Right atrium auricular region (tissue), 2 donors: ENCODE data around the gene ACACB. TPM values are rescaled to one million over a fixed set of nuclear protein-coding genes. Genes with fewer than 3 reads are reported as not detected.
A peak's percentile ranks its signal among the peaks of the same experiment; 100 is the strongest.

Experiments
- DNase-seq: peaks from one replicate; pipeline ENCODE4 v3.0.0-alpha.2; 2019; ENCODE audit warnings: low spot score
- H3K27ac ChIP-seq, 2 donors: fragments of 200-600 bp; sonication (generic); 1 replicate in 1 of 2; 2 replicates in 1 of 2; pipeline ENCODE4 v1.5.1; 2016 to 2019
- H3K27me3 ChIP-seq, 2 donors: fragments of 200-600 bp; sonication (generic); one replicate each; pipeline versions ENCODE4 v1.5.1 to v1.6.0; 2017 to 2019
- H3K36me3 ChIP-seq: fragments of 200-600 bp; sonication (generic); one replicate; pipeline ENCODE4 v1.5.1; 2016
- H3K4me1 ChIP-seq, 2 donors: fragments of 200-600 bp; sonication (generic); one replicate each; pipeline versions ENCODE4 v1.5.1 to v1.6.0; 2017 to 2019
- H3K4me3 ChIP-seq, 2 donors: fragments of 200-600 bp; sonication (generic); 1 replicate in 1 of 2; 2 replicates in 1 of 2; pipeline ENCODE4 v1.5.1; 2017 to 2019; ENCODE audit warnings: mild to moderate bottlenecking in 1 of 2, moderate library complexity in 1 of 2
- H3K9me3 ChIP-seq, 2 donors: fragments of 200-600 bp; sonication (generic); one replicate each; pipeline ENCODE4 v1.5.1; 2019
- CTCF ChIP-seq, 2 donors: fragments of 200-600 bp; sonication (generic); IDR thresholded peaks; one replicate each; pipeline ENCODE4 v1.5.1; 2019; ENCODE audit warnings: antibody characterized with exemption in 2 of 2
- total RNA-seq, 2 donors: library from RNA; depleted of rRNA; stranded (reverse); fragments of >200 nt; gene quantifications; one replicate each; pipeline ENCODE4 v1.1.0, GENCODE V29; 2016

Gene ACACB
- total RNA-seq, 2 donors from 2014 or later: 76.8 to 104 TPM

- H3K4me1 ChIP-seq: peaks cover 0 to 12% of the 10 kb centered on the region in 2 donors
- H3K27ac ChIP-seq: peak overlapping the region in 1 of 2 donors; percentile 16
- DNase-seq: peak; percentile 64
- no peak for TF ChIP-seq CTCF (IDR thresholded peaks at IDR 0.05)
- H3K4me3 ChIP-seq: peak overlapping the region; percentile 29 to 42
- no peaks in the 10 kb centered on the region for H3K27me3 ChIP-seq
- no peaks in the 10 kb centered on the region for H3K9me3 ChIP-seq
- no peaks in the 10 kb centered on the region for H3K36me3 ChIP-seq
These were observed 175.3 kb downstream of the ACACB start for GRCh38 chr12:109291521-109292341.

- Histone ChIP-seq H3K4me1 (peaks cover 0 to 12% of the 10 kb centered on the region in 2 donors), H3K27me3 (no peaks in the 10 kb centered on the region), H3K4me3 (peak overlapping the region in 1 of 2 donors; percentile 42), H3K27ac (no peak overlapping the region), H3K36me3 (no peaks in the 10 kb centered on the region), H3K9me3 (no peaks in the 10 kb centered on the region)
- no peak for DNase-seq
- TF ChIP-seq CTCF (IDR thresholded peaks at IDR 0.05): no peak
These were observed 175.9 kb downstream of the ACACB start for GRCh38 chr12:109292342-109292711.

GRCh38 chr12:109293106-109293505, 176.7 kb downstream of the ACACB start:
- no peaks in the 10 kb centered on the region for H3K36me3 ChIP-seq

GRCh38 chr12:109294286-109294796, 178.0 kb downstream of the ACACB start:
- peaks cover 0 to 12% of the 10 kb centered on the region in 2 donors for H3K4me1 ChIP-seq
- DNase-seq: no peak
- H3K4me3 ChIP-seq: no peak overlapping the region
- H3K36me3 ChIP-seq: no peaks in the 10 kb centered on the region
- no peaks in the 10 kb centered on the region for H3K27me3 ChIP-seq
- no peak overlapping the region for H3K27ac ChIP-seq
- no peaks in the 10 kb centered on the region for H3K9me3 ChIP-seq
- TF ChIP-seq CTCF (IDR thresholded peaks at IDR 0.05): no peak

More at GRCh38 chr12:109293106-109293505, 176.7 kb downstream of the ACACB start:
- Histone ChIP-seq H3K4me3 (no peak overlapping the region), H3K27me3 (no peaks in the 10 kb centered on the region), H3K4me1 (peaks cover 0 to 12% of the 10 kb centered on the region in 2 donors), H3K9me3 (no peaks in the 10 kb centered on the region), H3K27ac (no peak overlapping the region)
- TF ChIP-seq CTCF (IDR thresholded peaks at IDR 0.05): no peak
- DNase-seq: no peak

- Histone ChIP-seq H3K27ac (no peak overlapping the region), H3K4me3 (no peak overlapping the region), H3K27me3 (no peaks in the 10 kb centered on the region), H3K36me3 (no peaks in the 10 kb centered on the region), H3K4me1 (peaks cover 0 to 10% of the 10 kb centered on the region in 2 donors), H3K9me3 (no peaks in the 10 kb centered on the region)
- no peak for DNase-seq
- no peak for TF ChIP-seq CTCF (IDR thresholded peaks at IDR 0.05)
These were observed 179.5 kb downstream of the ACACB start for GRCh38 chr12:109295764-109296425.
